Cardiac fibroblast (primary cell): ENCODE measurements around the gene NAV3.

Experiments used
- DNase-seq, 2 donors: peaks; one replicate each; pipeline versions ENCODE4 v3.0.0 to v3.0.0-alpha.2; 2010; ENCODE audit warnings: low read depth in 2 of 2
- H3K4me3 ChIP-seq, 2 donors: replicated peaks in 1 of 2; 1 replicate in 1 of 2; 2 replicates in 1 of 2; pipeline ENCODE4 v1.5.1; 2011; ENCODE audit warnings: low read depth in 2 of 2, low read length in 2 of 2, mild to moderate bottlenecking in 2 of 2, moderate library complexity in 1 of 2
- TF ChIP-seq, protein P1 (sequence below): IDR thresholded peaks from one replicate; pipeline ENCODE4 v1.5.1; 2011; ENCODE audit warnings: low read depth, mild to moderate bottlenecking, low read length, inconsistent platforms

Gene NAV3

DNA sequence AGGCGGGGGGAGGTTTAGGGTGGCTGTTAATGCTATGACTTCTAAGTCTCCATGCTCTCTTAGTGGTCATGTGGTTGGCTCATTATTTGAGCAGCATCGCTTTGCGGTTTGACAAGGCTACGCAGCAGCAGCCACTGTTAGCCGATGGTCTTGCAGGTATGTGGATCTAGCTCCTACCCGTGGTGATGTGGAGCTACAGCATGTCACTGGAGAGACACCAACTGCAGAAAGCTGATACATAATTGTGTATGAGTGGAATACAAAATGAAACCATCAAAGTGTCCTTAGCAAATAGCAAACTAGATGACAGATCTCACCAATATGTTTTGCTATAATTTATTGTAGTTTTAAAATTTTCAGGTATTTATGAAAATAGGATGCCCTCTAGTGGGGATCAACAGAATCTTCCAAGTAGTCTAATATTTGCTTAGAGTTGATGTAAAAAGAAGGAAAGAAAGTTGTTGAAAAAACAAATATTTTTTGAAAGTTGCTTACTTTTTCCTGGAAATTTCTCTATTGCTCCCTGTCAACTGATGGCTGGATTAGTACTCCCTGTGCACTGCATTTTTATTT, 94.9 kb downstream of the NAV3 start:
- no peak overlapping the region for H3K4me3 ChIP-seq
- peak; percentile 96 for DNase-seq

DNA sequence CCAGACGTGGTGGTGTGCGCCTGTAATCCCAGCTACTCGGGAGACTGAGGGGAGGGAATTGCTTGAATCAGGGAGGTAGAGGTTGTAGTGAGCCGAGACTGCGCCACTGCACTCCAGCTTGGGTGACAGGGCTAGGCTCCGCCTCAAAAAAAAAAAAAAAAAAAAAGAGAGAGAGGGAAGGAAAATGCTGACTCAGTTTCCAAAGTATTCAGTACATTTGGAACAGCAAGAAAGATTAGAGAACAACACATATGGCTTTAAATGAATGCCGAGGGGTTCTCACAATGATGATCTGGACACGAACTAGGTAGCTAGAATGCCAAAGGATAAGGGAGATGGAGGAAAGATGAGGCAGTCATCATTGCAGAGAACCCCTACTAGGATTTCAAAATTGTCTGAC, 97.4 kb downstream of the NAV3 start:
- H3K4me3 ChIP-seq = no peak overlapping the region
- DNase-seq = no peak
- TF ChIP-seq, protein P1, sequence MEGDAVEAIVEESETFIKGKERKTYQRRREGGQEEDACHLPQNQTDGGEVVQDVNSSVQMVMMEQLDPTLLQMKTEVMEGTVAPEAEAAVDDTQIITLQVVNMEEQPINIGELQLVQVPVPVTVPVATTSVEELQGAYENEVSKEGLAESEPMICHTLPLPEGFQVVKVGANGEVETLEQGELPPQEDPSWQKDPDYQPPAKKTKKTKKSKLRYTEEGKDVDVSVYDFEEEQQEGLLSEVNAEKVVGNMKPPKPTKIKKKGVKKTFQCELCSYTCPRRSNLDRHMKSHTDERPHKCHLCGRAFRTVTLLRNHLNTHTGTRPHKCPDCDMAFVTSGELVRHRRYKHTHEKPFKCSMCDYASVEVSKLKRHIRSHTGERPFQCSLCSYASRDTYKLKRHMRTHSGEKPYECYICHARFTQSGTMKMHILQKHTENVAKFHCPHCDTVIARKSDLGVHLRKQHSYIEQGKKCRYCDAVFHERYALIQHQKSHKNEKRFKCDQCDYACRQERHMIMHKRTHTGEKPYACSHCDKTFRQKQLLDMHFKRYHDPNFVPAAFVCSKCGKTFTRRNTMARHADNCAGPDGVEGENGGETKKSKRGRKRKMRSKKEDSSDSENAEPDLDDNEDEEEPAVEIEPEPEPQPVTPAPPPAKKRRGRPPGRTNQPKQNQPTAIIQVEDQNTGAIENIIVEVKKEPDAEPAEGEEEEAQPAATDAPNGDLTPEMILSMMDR = no peak

More for the DNA sequence above, 94.9 kb downstream of the NAV3 start:
- TF ChIP-seq, protein P1 = peak; percentile 97

DNA sequence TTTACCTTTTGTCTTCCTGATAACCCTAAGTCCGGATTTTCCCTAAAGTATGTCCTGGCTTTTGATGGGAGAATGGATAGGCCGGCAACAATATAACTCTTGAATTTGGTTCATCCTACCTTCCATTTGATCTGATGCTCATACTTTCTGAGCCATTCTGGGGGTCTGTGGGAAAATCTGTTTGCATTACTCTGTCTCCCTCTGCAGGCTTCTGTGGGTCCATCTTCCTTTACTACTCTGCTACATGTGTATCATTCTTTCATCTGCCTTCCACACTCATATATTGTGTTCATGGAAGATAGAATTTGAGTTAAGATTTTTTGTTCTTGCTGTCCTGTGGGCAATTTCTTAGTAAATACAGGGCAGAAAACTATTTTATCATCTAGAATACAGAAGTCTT, 101.5 kb downstream of the NAV3 start:
- DNase-seq = no peak
- TF ChIP-seq, protein P1 = no peak
- H3K4me3 ChIP-seq = no peak overlapping the region

DNA sequence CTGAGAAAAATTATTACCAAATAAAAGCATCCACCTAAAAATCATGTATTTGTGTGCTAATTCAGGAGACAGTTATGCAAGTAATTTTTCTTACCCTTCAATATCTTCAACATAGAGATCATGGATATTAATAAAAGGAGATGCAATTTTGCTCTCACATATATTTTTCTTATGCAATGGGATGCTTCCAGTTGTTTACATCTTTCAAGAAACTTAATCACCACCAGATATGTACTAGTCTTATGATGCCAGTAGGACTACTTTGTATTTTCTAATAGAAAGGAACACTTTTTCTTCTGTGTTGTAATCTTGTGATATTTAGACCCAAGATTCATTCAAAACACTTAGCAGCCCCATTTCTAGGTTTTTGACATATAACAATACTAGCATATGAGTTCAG, 107.6 kb downstream of the NAV3 start:
- DNase-seq = no peak
- TF ChIP-seq, protein P1 = no peak
- no peak overlapping the region for H3K4me3 ChIP-seq

DNA sequence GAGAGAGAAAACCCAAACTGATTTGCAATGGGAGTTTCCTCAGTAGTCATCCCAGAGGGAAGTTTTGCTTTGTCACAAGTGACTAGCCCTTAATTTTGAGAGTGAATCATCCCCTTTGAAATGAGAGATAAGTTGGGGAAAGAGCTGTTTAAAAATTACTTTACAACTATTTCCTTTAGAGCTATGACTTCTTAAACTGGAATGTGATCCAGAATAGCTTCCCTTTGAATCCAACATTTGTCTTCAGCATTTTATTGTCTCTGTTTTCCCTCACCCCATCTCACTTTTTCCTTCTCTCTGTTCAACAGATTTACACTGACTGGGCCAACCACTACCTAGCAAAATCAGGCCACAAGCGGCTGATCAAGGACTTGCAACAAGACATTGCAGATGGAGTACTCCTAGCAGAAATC, 109.3 kb downstream of the NAV3 start:
- DNase-seq = peak; percentile 77 to 94
- H3K4me3 ChIP-seq = peak overlapping the region in 1 of 2 donors; percentile 55
- TF ChIP-seq, protein P1 = peak; percentile 5

DNA sequence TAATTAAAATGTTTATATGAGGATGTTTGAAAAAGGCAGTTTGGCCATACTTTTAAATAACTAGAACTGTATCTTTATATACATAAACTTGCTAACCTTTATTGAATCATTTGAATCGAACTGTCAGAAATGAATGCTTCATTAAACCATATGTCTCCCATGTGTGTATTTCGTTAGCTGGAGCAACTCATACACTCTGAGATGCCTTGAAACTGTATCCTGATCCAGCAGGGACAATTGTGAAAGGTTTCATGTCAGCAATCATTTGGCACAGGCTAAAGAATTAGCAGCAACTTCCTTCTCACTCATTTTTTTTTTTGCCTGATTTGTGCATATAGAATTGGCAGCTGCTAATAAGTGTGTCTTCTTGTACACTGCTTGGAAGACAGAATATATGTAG, 109.9 kb downstream of the NAV3 start:
- peak overlapping the region; percentile 3 to 55 for H3K4me3 ChIP-seq
- DNase-seq = peak; percentile 46 to 75
- TF ChIP-seq, protein P1 = no peak

DNA sequence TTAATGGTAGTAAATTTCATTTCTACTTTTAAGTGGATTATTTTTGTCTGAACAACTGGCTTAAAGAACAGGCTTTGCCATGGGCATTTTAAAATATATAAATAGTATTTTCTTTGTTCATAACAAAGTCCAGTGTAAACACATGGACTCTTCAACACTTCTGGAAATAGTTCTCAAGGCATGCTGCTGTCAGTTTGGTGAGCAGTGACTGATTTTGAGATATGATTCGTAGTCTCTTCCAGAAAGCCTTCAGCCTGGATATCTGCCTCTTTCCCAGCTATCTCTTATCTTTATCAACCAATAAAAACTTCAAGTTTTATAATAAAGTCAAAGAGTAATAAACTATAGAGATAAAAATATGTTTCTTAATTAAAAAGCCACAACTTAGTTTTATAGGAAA, 110.7 kb downstream of the NAV3 start:
- TF ChIP-seq, protein P1 = no peak
- H3K4me3 ChIP-seq = peak overlapping the region; percentile 22 to 55

More for the DNA sequence above, 110.7 kb downstream of the NAV3 start:
- peak in 1 of 2 donors; percentile 26 for DNase-seq
